NCI-H128 (cell line): ENCODE data around the gene EN2.

Source experiments
- DNase-seq: peaks from one replicate; lab custom pipeline; 2025; ENCODE audit not compliant: unreplicated experiment; lab: John Stamatoyannopoulos, UW

The EN2 gene

GRCh38 chr7:155507576-155507975, 49.6 kb downstream of the EN2 start:
- DNase-seq: no peak

- no peak for DNase-seq
Observed at GRCh38 chr7:155508376-155509358, 50.7 kb downstream of the EN2 start.

GRCh38 chr7:155509359-155509724, 51.4 kb downstream of the EN2 start:
- DNase-seq: no peak

GRCh38 chr7:155509725-155510551, 52.0 kb downstream of the EN2 start:
- DNase-seq: no peak

GRCh38 chr7:155510975-155511701, 53.2 kb downstream of the EN2 start:
- no peak for DNase-seq

- DNase-seq: no peak
Observed at GRCh38 chr7:155511702-155511996, 53.7 kb downstream of the EN2 start.

GRCh38 chr7:155512246-155512887, 54.4 kb downstream of the EN2 start:
- no peak for DNase-seq

GRCh38 chr7:155513543-155514285, 55.8 kb downstream of the EN2 start:
- no peak for DNase-seq

GRCh38 chr7:155514296-155514695, 56.4 kb downstream of the EN2 start:
- DNase-seq: no peak
